HG02943 (cell line): Measurements from ENCODE around the gene DCST1.
A peak's percentile ranks its signal among the peaks of the same experiment; 100 is the strongest.

Experiments
- ATAC-seq: cut with Tn5 transposase; IDR thresholded peaks from one replicate; pipeline ENCODE4 v1.9.1; 2021; ENCODE audit warnings: mild to moderate bottlenecking, low read depth, moderate library complexity; ENCODE audit not compliant: unreplicated experiment

Gene DCST1

DNA sequence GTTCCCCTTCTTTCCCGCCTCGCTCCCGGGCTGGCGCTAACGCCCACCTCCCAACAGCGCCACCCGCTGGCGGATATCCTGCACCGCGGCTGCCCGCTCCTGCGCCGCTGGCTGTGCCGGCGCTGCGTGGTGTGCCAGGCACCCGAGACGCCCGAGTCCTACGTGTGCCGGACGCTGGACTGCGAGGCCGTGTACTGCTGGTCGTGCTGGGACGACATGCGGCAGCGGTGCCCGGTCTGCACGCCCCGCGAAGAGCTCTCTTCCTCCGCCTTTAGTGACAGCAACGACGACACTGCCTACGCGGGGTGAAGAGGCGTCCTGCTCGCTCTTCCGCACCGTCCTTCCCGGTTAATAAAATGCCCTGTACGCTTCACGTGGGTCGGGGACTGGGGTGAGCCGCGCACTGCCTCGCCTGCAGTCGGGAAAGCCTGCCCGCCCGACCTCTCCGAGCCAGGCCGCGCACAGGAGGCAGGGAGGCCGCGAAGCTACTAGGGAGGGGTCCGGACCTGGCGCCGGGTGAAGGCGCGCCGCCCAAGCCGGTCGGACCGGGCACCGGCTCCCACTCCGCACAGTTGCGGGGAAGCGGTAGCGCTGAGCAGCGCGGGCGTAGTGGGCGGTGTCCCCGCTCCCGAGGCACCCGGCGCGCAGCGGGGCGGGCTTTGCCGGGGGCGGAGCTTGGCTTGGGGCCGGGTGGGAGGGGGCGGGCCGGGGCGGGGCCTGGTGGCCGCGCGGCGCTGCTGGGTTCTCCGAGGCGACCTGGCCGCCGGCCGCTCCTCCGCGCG, 17.1 kb downstream of the DCST1 start, which contains the start of gene ADAM15:
Gene ADAM15, plus strand, starts transcription at position 757 of the 782 bp plus-strand sequence. CDS start 71 bp downstream, outside the sequence.
- ATAC-seq: no peak

DNA sequence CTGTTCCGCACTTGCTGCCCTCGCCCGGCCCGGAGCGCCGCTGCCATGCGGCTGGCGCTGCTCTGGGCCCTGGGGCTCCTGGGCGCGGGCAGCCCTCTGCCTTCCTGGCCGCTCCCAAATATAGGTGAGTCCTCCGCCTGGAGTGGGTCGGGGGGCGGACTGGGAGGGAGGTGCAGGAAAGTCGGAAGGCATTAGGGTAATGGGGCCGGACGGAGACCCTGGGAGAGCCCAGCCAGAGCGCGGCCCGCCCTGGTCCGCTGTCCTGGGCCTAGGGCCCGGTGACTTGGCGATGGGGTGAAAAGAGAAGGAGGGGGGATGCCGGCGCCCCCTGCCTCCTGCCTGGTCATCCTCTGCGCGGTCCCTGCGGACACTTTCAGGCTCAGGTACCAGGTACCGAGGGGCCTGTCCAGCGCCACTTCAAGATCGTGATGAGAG, 17.7 kb downstream of the DCST1 start:
- ATAC-seq: no peak

DNA sequence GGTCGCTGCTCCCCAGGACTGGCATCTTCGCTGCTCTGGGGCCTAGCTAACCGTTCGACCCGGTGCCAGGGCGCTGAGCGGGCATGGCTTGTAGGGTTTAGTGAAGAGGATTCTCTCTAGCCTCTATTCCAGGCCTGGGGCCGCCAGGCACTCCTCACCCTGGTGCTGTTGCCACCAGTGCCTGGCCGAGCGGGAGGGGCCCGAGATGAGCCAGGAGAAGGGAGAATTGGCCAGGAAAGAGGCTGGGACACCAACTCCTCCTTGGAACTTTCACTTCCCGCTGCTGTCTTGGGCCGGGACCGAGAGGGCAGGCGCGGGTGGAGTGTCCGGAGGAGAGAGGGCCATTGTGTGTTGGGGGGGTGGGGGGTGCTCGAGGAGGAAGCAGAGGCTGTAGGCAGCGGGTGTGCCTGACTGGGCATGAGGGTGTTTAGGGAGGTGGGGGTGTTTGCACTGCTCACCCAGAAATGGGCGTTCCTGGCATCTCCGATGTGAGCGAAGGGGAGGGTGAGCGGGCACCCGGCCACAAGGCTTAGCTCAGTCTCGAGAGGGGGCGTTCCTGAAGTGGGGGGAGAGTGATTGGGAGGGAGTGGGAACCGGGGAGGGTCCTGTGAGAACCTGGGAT, 18.3 kb downstream of the DCST1 start:
- no peak for ATAC-seq

DNA sequence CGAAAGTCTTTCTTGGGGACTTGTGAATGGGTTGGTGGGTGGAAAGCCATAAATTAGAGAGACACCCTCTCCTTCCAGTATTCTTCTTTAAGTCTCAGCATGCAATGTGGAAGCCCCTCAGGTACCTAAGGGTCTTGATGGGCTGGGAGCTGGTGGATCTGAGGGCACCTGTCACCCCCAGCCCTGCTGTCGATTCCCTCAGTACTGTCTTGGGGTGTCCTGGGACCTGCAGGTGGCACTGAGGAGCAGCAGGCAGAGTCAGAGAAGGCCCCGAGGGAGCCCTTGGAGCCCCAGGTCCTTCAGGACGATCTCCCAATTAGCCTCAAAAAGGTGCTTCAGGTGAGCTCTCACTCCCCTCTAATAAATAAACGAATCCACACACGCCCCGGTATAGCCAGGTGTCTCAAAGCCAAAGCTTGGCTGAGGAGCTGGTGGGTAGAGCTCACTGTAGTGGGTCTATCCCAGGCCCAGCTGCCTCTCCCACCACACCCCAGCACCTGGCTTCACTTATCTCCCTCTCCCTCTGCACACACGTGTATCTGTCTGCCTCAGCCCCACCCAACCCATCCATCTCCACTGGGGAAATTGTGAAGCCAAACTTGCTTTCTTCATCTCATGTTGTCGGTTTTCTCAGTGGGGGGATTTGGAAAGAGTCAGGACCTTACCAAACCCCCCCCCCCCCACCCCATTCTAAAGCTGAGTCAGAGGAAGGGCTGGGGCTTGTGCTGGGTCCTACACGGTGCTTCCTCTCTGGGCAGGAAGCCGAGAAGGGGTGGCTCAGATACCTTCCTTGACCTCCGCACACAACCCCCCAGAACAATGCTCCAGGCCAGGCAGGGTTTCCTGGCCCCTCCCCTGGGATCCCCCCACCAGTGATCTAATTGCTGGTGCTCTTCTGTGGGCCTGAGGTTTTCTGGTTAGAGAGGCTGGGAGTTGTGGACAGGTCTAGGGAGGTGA, 19.1 kb downstream of the DCST1 start:
- ATAC-seq: no peak

DNA sequence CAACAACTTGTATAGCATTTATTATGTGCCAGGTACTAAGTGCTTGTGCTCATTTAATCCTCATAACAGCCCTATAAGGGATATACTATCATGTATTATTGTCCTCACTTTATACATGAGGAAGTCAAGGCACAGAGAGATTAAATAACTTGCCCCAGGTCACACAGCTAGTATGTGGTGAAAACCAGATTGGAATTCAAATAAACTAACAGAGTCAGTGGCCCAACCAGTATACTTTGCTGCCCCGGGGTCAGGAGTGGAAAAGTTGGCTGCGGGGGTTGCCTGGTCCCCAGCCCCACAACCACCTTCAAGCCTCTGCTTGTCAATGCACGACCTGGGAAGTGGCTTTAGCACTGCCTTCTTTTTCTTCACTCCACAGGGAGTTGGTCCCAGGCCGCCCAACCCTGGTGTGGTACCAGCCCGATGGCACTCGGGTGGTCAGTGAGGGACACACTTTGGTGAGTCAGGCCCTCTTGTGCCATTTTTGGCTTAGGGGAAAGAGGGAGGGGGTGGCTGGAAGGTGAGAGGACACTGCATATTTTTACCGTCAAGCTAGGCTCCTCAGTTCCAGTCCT, 20.0 kb downstream of the DCST1 start:
- no peak for ATAC-seq

DNA sequence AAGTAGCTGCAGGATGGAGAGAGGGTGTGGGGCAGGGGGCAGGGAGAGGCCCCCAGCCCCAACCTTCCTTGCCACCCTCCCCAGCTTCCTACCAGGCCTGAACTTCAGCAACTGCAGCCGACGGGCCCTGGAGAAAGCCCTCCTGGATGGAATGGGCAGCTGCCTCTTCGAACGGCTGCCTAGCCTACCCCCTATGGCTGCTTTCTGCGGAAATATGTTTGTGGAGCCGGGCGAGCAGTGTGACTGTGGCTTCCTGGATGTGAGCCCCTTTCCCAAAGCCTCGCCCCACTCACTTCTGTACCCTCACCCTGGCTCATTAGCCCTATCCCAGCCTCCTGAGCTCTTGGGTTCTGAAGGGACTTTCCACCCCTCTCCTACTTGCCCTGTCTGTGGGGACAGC, 23.5 kb downstream of the DCST1 start:
- no peak for ATAC-seq

DNA sequence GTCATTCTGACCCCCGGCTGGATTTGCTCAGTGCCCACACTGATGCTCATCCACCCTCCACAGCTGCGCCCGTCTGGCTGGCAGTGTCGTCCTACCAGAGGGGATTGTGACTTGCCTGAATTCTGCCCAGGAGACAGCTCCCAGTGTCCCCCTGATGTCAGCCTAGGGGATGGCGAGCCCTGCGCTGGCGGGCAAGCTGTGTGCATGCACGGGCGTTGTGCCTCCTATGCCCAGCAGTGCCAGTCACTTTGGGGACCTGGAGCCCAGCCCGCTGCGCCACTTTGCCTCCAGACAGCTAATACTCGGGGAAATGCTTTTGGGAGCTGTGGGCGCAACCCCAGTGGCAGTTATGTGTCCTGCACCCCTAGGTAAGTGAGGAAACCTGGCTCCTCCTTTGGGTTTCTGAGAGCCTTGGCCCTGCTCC, 24.2 kb downstream of the DCST1 start:
- no peak for ATAC-seq

DNA sequence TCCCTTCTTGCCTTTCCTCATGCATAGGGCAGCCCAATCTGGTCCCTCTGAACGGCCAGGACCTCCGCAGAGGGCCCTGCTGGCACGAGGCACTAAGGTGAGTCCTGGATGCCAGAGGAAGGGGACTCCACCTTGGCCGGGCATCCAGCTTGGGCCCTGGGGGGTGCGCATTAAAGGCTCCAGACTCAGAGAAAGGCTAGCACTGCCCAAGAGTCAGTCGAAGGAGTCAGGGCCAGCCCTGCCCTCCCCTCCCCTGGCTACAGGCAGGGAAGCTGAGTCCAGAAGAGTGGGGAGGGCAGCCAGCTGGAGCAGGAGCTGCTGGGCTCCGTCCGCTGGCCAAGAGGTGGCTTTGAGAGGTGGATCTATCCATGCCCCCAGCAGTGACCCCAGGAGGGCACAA, 27.1 kb downstream of the DCST1 start:
- no peak for ATAC-seq

DNA sequence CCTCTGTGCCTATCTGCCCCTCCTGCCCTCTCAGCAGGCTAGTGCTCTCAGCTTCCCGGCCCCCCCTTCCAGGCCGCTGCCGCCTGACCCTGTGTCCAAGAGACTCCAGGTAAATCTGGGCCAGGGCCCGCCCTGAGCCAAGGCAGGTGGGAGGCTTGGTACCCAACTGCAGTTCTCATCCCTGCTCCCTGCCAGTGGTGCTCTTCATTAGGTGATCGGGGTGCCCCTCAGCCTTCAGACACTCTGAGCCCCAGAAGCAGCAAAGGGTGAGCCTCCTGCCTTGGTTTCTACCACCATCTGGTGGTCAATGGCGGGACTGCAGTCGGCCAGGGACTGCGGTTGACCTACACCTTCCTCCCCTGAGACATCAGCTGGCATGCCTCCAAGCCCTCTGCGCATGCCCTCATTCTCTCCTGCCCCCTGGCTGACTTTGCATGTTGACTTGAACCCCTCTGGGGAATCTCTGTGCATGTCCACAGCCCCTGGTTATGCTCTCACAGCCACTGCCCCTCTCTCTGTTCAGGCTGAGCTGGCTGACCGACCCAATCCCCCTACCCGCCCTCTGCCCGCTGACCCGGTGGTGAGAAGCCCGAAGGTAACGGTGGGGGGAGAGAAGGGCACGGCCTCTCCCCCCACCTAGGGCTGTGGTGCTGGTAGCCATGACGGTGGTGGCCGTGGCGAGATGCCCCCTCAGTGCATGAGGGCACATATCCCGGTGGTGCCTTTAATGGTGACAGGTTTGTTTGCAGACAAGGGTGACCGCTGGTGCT, 27.9 kb downstream of the DCST1 start:
- ATAC-seq: no peak

DNA sequence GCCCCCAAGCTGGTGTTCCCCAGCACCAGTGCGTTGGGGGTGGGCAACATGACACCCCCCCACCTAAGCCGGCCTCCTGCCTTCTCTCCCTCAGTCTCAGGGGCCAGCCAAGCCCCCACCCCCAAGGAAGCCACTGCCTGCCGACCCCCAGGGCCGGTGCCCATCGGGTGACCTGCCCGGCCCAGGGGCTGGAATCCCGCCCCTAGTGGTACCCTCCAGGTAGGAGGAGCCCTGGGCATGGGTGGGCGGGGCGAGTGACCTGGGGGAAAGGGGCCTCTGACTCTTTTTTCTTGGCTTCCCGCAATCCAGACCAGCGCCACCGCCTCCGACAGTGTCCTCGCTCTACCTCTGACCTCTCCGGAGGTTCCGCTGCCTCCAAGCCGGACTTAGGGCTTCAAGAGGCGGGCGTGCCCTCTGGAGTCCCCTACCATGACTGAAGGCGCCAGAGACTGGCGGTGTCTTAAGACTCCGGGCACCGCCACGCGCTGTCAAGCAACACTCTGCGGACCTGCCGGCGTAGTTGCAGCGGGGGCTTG, 28.6 kb downstream of the DCST1 start:
- ATAC-seq: no peak

DNA sequence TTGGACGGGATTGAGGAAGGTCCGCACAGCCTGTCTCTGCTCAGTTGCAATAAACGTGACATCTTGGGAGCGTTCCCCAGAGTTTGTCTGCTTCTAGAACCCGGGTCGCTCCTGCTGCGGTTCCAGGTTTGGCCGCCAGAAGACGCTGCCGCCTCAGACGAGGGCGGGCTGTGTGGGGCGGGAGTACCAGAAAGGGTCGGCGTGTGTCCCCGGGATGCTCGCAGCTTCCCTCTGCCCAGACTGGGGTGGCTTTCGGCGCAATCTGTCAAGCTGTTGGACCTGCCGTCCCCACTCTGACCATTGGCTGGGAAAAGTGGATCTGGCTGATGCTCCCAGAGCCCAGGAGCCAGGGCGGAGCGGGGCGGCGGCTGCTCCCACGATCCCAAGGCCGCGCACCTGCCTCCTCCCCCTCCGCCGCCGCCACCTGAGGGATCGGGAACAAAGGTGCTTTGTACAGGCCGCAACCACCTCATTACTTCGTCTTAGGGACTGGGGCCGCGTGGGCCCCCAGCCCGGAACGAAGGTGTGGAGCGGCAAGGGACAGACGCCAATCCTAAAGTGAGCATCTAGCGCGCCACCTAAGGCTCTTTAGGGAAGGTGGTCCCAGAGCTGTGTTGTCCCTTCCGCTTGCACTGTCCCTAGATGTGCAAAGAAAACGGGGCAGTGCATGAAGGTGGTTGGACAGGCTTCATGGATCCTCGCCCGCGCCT, 29.2 kb downstream of the DCST1 start:
- ATAC-seq: no peak

DNA sequence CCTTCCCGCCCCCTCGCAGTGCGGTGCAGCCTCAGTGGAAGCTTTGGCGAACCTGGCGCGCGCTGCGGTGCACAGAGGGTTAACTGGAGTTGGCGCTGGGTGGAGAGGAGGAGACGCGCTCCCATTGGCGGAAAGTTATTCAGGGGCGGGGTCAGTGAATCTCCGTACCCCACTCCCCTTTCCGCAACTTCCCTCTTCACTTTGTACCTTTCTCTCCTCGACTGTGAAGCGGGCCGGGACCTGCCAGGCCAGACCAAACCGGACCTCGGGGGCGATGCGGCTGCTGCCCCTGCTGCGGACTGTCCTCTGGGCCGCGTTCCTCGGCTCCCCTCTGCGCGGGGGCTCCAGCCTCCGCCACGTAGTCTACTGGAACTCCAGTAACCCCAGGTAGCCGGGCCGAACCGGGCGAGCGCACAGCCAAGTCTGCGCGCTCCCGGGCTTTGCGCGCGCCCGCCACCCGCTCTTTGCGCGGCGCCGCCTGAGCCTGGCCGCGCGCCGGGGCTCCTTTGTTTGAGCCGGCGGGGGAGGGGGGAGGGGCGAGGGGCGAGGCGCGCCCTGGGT, 30.0 kb downstream of the DCST1 start, which contains the start of gene EFNA4:
Gene EFNA4, plus strand, starts transcription at position 191 of the 561 bp plus-strand sequence. Its CDS starts 84 bp downstream, at position 275.
- peak; percentile 58 for ATAC-seq

DNA sequence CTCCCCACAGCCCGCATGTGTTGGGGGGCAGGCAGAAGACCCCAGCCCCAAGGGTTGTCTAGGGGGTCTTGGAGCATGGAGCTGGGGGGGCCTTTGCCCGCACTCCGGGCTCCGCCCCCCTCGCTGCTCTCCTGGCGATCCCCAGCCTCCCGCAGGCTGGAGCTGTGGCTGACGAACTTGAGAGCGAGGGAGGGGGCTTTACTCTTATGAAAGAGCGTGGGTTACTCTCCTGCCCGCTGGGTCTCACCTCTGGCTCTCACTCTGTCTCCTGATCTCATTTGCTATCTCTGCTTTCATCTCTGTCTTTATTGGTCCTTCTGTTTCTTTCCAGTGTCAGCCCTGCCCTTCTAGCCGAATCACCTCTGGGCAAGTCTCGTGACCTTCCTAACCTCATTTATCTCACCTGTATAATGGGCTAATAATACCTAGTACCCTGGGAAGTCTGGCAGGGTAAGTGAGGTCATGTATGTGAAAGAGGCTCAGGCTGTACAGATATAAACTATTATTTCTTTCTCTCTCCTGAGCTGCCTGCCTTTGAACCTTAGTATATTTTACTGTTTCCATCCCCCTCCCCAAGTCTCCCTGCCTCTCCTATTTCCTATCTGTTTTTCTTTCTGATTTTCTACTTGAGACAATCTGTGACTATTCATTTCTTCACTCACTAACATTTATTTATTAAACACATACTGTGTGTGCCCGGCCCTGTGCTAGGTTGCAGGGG, 30.6 kb downstream of the DCST1 start:
- no peak for ATAC-seq

DNA sequence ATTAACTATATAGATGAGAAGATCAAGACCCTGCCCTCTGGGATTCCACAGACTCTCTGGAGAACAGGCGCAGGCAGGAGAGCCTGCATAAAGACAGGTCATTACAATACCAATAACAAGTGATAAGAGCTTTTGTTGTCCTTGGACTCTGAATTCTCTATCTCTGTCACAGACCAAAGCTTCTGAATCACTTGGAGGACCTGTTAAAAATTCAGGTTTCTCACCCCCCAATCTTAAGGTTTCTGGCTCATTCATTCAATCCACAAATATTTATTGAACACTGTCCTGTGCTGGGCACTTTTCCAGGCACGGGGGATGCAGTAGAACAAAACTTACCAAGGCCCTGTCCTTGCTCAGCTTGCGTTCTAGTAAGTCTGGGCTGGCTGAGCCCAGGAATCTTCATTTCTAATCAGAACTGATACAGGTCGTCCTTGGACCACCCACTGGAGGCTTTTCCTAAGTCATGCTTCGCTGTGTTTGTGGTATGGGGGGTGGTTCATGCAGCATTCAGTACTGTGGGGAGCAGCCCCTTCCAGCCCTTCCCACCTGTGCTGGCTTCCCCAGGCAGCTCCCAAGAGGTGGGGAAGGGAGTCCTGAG, 31.3 kb downstream of the DCST1 start:
- ATAC-seq: no peak

DNA sequence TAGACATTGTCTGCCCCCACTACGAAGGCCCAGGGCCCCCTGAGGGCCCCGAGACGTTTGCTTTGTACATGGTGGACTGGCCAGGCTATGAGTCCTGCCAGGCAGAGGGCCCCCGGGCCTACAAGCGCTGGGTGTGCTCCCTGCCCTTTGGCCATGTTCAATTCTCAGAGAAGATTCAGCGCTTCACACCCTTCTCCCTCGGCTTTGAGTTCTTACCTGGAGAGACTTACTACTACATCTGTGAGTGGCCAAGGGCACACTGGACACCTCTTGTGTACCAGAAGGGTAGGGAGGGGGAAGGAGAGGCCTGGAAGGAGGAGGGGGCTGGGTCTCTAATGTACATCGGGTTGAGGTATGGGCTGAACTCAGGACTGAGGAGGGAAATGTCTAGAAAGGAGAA, 33.2 kb downstream of the DCST1 start:
- ATAC-seq: no peak

DNA sequence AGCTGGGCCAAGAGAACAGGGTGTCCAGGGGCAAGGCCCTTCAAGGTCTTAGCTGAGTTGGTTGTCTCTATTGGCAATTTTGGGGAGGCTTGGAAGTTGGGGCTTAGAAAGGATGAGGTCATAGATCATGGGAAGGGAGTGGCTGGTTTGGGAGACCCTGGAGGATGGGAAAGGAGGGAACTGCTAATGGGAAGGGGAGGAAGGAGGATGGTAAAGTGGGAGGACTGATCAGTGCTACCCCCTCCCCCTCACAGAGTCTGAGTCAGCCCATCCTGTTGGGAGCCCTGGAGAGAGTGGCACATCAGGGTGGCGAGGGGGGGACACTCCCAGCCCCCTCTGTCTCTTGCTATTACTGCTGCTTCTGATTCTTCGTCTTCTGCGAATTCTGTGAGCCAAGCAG, 35.0 kb downstream of the DCST1 start:
- no peak for ATAC-seq

DNA sequence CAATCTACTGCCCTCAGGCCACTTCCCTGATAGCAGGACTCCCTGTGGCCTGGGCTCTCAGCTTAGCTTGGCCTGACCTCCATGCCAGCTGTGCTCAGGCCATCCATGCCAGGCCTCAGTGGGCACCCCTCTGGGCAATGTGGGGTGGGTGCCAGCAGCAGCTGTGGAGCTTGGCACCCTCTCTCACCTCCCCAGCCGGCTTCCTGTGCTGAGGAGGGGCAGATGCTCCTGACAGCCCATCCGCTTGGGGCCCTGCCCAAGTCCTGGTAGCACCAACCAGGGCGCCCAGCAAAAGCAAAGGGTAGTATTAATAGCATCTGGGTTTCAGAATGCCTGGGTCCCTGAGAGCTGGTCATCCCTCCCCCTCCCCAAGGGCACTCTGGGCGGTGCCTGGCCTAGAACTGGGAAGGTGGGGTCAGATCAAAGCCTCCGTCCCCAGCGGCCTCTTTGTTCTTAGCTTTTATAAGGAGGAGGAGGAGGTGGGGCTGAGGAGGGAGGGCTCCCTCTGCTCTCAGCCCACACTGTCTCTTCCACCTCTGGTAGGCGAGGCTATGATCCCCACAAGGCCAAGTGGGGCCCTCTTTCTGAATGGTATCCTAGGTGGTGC, 36.0 kb downstream of the DCST1 start:
- no peak for ATAC-seq
